NCI-H2107 treated with DMSO at 0.1 percent for 48 hours (cell line): ENCODE data around the gene EXPH5.
"Not testable (repeated sequence)": the region's sequence is repeated elsewhere in the genome, so short reads cannot be mapped to it uniquely, and the experiment has no call there.

Experiments
- DNase-seq: peaks from one replicate; lab custom pipeline; 2025; ENCODE audit not compliant: unreplicated experiment; lab: John Stamatoyannopoulos, UW

Gene EXPH5

GRCh38 chr11:108606495-108607160 lies 13.1 kb upstream of the EXPH5 start:
- DNase-seq: no peak

- no peak for DNase-seq
Measured at GRCh38 chr11:108606070-108606469, 12.5 kb upstream of the EXPH5 start.

DNA sequence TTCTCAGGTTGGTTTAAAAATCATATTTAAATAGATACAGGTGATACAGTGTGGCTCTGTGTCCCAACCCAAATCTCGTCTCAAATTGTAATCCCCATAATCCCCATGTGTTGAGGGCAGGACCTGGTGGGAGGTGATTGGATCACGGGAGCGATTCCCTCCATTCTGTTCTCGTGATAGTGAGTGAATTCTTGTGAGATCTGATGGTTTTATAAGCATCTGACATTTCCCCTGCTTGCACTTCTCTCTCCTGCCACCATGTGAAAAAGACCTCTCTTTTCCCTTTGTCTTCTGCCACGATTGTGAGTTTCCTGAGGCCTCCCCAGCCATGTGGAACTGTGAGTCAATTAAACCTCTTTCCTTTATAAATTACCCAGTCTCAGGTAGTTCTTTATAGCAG lies 9.2 kb upstream of the EXPH5 start:
- DNase-seq: not testable (repeated sequence)

DNA sequence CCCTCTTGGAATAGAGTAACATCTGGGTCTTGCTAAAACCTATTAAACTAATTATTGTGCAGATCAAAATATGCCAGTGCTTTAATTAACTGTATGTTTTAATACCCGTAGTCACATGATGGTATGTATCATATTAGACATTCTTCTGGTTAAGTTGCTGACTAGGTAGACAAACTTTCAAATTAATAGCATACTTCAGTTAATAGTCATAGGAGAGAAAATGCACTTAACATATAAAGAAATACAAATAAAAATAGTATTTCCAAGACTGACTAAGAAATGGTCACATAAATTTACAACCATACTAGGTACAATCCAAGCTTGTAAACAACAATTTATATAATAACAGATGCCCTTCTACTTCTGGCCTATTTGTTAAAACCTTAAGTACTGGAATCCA lies 7.6 kb upstream of the EXPH5 start:
- no peak for DNase-seq

- no peak for DNase-seq
Measured at GRCh38 chr11:108599978-108600377, 6.4 kb upstream of the EXPH5 start.

DNA sequence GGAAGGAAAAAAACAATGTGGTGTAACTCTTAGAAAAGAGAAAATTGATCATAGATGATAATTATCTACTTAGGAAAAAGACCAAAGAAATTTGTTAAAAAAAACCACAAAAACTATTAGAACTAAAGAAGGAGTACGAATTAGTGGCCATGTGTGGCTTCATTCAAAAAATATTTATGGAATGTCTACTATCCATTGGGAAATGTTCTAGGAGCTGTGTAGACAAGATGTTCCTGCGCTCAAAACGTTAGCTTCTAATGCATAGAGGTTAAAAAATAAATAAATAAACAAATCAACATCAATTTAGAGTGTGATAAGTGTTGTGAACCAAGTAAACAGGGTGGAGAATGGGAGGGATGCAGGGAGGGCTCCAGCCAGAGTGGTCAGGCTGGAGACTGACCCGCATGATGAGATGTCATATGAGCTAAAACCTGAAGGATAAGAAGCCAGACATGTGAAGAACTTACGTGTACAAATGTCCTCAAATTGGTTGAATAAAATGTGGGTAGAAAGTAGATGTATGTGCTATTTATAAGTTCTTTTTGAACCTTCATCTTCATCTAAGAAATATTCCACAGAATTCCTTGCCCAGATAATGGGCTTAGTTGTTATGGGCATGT lies 4.3 kb upstream of the EXPH5 start:
- DNase-seq: no peak

- DNase-seq: no peak
Measured at GRCh38 chr11:108596701-108597100, 3.1 kb upstream of the EXPH5 start.

- DNase-seq: no peak
Measured at GRCh38 chr11:108593923-108594434, 411 bp upstream of the EXPH5 start.

DNA sequence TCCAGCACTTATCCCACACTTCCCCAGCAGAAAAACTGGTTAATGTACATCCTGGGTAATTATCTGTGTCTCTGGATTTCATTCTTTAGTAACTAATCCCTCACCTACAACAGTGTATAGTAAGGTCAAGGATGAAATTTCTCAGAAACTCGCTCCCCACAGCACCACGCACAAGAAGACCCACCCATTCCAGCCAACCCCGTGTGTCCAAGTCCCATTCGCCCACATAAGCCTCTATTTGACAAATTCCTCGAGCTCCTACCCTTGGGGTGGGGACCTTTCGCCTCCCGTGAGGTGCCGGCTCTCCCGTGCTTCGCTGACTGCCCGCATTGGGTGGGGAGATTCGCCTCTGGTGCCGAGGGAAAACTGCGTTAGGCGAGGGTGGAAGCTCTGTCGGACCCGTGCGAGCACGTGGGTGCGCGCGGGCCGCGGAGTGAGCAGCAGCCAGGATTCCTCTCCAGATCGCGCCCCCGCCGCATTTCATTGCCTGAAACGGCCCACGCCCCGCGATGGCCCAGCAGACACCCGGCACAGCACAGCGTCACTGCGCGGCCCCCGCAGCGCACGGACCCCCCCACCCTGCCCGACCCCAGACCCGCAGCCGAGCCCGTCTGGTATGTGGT lies 866 bp downstream of the EXPH5 start:
- no peak for DNase-seq

- no peak for DNase-seq
Measured at GRCh38 chr11:108591893-108592292, 1.7 kb downstream of the EXPH5 start.

GRCh38 chr11:108589136-108589535 lies 4.4 kb downstream of the EXPH5 start:
- no peak for DNase-seq

DNA sequence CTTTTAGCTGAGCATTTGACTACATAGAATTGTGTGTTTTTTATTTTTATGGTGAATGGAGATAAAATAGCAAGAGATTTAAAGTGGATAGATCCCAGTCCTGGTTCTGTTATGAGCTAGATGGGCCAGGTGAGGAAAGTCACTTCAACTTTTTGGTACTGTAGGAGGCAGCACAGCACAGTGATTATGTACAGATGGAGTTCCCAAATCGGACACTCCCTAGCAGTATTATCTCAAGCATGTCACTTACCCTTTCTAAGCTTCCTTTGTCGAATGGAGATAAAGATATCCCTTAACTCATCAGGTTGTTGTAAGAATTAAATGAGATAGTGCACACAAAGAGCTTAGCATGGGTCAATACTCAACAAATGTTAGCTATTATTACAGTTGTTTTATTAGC lies 5.3 kb downstream of the EXPH5 start:
- no peak for DNase-seq

DNA sequence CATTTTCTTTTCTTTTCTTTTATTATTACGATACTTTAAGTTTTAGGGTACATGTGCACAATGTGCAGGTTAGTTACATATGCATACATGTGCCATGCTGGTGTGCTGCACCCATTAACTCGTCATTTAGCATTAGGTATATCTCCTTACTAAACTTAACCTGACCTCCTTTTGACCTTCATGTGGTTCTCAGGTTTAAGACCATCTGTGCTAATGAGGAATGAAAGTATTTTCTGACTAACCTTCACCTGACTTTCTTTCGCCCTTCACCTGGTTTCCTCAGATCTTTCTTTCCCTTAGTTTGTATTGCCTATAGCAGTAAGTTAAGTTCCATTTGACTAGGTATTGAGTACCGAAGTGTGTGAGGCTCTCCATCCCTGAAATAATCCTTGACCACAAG lies 6.5 kb downstream of the EXPH5 start:
- no peak for DNase-seq

DNA sequence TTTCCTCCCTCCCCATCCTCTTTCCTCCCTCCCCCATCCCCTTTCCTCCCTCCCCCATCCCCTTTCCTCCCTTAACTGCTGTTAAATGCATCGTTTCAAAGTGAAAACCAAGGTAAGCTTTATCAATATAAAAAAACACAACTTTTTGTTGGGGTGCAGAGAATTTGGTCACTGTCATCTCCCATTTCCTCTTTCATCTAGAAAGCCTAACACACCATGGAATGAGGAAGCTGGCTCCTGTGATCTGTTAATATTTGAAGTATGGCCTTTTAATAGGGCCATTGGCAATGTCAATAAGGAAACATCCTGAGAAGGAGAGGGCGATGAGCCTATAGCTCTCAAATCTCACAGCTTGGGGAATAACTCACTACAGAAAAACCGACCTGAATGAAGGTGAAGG lies 7.0 kb downstream of the EXPH5 start:
- DNase-seq: no peak

- DNase-seq: not testable (repeated sequence)
Measured at GRCh38 chr11:108586185-108586584, 7.4 kb downstream of the EXPH5 start.

- DNase-seq: no peak
Measured at GRCh38 chr11:108584973-108585372, 8.6 kb downstream of the EXPH5 start.

- no peak for DNase-seq
Measured at GRCh38 chr11:108580645-108581044, 12.9 kb downstream of the EXPH5 start.

GRCh38 chr11:108580043-108580442 lies 13.5 kb downstream of the EXPH5 start:
- DNase-seq: no peak

GRCh38 chr11:108576523-108576922 lies 17.0 kb downstream of the EXPH5 start:
- no peak for DNase-seq

GRCh38 chr11:108574675-108575074 lies 18.9 kb downstream of the EXPH5 start:
- no peak for DNase-seq

- no peak for DNase-seq
Measured at GRCh38 chr11:108571001-108571400, 22.6 kb downstream of the EXPH5 start.

DNA sequence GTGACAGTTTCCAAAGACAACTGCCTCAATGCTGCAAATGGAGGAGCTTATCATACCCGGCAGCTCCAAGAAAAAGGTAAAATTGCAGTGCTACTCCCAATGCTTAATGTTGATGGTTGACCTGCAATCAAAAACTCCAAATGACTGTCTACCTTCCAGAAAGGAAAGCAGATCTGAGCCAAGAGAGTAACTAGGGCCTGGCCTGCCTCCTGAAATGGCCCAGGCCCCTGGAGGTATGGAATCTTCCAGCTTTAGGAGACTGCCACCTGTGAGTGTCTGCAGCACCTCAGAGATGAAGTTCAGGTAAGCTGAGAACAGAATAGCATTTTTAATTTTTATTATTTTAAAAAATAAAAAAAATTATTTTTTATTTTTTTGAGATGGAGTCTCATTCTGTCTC lies 23.7 kb downstream of the EXPH5 start:
- no peak for DNase-seq
